Hepatocyte (in vitro differentiated cells): ENCODE data around the gene C10orf95. TPM values are rescaled to one million over a fixed set of nuclear protein-coding genes. Genes with fewer than 3 reads are reported as not detected.

Experiments used
- DNase-seq: peaks from one replicate; pipeline ENCODE4 v3.0.0-alpha.2; 2016; ENCODE audit warnings: low spot score
- H2AFZ ChIP-seq: fragments of 200-600 bp; sonication (generic); 2 replicates; pipeline ENCODE4 v1.6.0; 2016; ENCODE audit warnings: antibody characterized with exemption, mild to moderate bottlenecking
- H3K27ac ChIP-seq: fragments of 200-600 bp; sonication (generic); 2 replicates; pipeline ENCODE4 v1.5.1; 2016; ENCODE audit warnings: mild to moderate bottlenecking
- H3K27me3 ChIP-seq: fragments of 200-600 bp; sonication (generic); 2 replicates; pipeline ENCODE4 v1.6.1; 2016
- H3K36me3 ChIP-seq: fragments of 200-600 bp; sonication (generic); replicated peaks from 2 replicates; pipeline ENCODE4 v1.5.1; 2016; ENCODE audit warnings: low read depth; ENCODE audit not compliant: insufficient read depth
- H3K4me1 ChIP-seq: fragments of 200-600 bp; sonication (generic); 2 replicates; pipeline ENCODE4 v1.5.1; 2016; ENCODE audit warnings: mild to moderate bottlenecking, moderate library complexity; ENCODE audit not compliant: insufficient read depth
- H3K4me2 ChIP-seq: fragments of 200-600 bp; sonication (generic); 2 replicates; pipeline ENCODE4 v1.6.0; 2016
- H3K4me3 ChIP-seq: fragments of 200-600 bp; sonication (generic); 2 replicates; pipeline ENCODE4 v1.5.1; 2016; ENCODE audit warnings: mild to moderate bottlenecking
- H3K79me2 ChIP-seq: fragments of 200-600 bp; sonication (generic); 2 replicates; pipeline ENCODE4 v1.6.0; 2017; ENCODE audit warnings: mild to moderate bottlenecking
- H3K9me2 ChIP-seq: fragments of 200-600 bp; sonication (generic); replicated peaks from 2 replicates; pipeline ENCODE4 v1.6.0; 2017; ENCODE audit warnings: mild to moderate bottlenecking; ENCODE audit not compliant: insufficient read depth
- H3K9me3 ChIP-seq: fragments of 200-600 bp; sonication (generic); 2 replicates; pipeline ENCODE4 v1.5.1; 2016; ENCODE audit warnings: low read depth, mild to moderate bottlenecking
- H4K20me1 ChIP-seq: fragments of 200-600 bp; sonication (generic); 2 replicates; pipeline ENCODE4 v1.6.0; 2016; ENCODE audit warnings: mild to moderate bottlenecking; ENCODE audit not compliant: insufficient read depth, poor library complexity, severe bottlenecking
- EZH2 ChIP-seq: fragments of 200-600 bp; sonication (generic); IDR thresholded peaks from 2 replicates; pipeline ENCODE4 v1.6.1; 2016; ENCODE audit warnings: antibody characterized with exemption, mild to moderate bottlenecking, borderline replicate concordance
- EZH2phosphoT487 ChIP-seq: fragments of 200-600 bp; sonication (generic); IDR thresholded peaks from one replicate; pipeline ENCODE4 v1.6.1; 2018; ENCODE audit warnings: antibody characterized with exemption, mild to moderate bottlenecking, low read depth, moderate library complexity; ENCODE audit not compliant: unreplicated experiment, severe bottlenecking
- WGBS: methylation state at CpG from one replicate; pipeline ENCODE4 v1.1.6; 2016; ENCODE audit warnings: low lambda C conversion rate; ENCODE audit errors: missing lambda C conversion rate; 5-methylcytosine and 5-hydroxymethylcytosine counted together
- polyA plus RNA-seq: library from polyadenylated mRNA; unstranded; fragments of >200 nt; fragmentation: Nextera tagmentation; extraction: Ambion mirVana; gene quantifications from 2 replicates; pipeline ENCODE4 v1.2.1, GENCODE V29; 2016
- total RNA-seq: library from RNA; depleted of rRNA; stranded (reverse); fragments of >200 nt; gene quantifications from 2 replicates; pipeline ENCODE4 v1.2.3, GENCODE V29; 2014
- TF ChIP-seq, protein P1 (sequence below): fragments of 200-600 bp; sonication (generic); IDR thresholded peaks from 2 replicates; pipeline ENCODE4 v1.5.1; 2016; ENCODE audit warnings: antibody characterized with exemption, mild to moderate bottlenecking; ENCODE audit not compliant: poor library complexity

The C10orf95 gene
- total and polyA plus RNA-seq, 2 experiments from 2014 or later: 5.2 to 7.7 TPM

DNA sequence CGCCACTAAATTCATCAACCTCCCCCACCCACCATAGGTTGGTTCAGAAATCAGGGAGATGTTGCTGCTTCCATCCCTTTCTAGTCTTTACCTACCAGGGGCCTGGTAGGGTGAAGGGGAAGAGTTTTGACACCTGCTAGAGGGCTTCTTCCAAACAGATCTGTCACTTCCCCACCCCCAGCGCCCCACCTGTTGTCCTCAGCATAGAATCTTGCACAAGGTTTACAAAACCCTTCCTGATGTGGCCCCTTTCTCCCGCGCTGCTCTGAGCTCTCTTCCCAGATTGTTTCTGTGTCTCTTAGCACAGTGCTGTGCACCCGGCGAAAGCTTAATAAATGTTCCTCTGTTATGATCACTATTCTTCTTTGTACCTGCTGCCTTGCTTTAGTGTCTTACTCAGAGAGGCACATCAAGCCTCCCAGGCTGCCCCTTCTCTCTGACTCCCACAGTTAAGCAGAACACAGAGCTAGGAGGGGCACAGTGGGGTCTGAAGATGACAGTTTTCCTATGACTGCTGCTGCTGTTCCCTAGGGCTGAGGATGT is 11.2 kb upstream of the C10orf95 start:
- H3K9me3 ChIP-seq: no peaks in the 10 kb centered on the region
- H4K20me1 ChIP-seq: no peaks in the 10 kb centered on the region
- no peaks in the 10 kb centered on the region for H3K9me2 ChIP-seq
- no peak for TF ChIP-seq EZH2
- TF ChIP-seq, protein P1, sequence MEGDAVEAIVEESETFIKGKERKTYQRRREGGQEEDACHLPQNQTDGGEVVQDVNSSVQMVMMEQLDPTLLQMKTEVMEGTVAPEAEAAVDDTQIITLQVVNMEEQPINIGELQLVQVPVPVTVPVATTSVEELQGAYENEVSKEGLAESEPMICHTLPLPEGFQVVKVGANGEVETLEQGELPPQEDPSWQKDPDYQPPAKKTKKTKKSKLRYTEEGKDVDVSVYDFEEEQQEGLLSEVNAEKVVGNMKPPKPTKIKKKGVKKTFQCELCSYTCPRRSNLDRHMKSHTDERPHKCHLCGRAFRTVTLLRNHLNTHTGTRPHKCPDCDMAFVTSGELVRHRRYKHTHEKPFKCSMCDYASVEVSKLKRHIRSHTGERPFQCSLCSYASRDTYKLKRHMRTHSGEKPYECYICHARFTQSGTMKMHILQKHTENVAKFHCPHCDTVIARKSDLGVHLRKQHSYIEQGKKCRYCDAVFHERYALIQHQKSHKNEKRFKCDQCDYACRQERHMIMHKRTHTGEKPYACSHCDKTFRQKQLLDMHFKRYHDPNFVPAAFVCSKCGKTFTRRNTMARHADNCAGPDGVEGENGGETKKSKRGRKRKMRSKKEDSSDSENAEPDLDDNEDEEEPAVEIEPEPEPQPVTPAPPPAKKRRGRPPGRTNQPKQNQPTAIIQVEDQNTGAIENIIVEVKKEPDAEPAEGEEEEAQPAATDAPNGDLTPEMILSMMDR: no peak
- no peak for DNase-seq
- no peak overlapping the region for H2AFZ ChIP-seq
- no peak overlapping the region for H3K4me3 ChIP-seq
- peaks cover 20% of the 10 kb centered on the region for H3K4me1 ChIP-seq
- no peaks in the 10 kb centered on the region for H3K36me3 ChIP-seq
- 74% methylated on average over 6 of the region's 6 CpGs for WGBS
- H3K79me2 ChIP-seq: peaks cover 7% of the 10 kb centered on the region
- H3K27me3 ChIP-seq: no peaks in the 10 kb centered on the region
- peak overlapping the region; percentile 96 for H3K4me2 ChIP-seq
- peak overlapping the region; percentile 24 for H3K27ac ChIP-seq

DNA sequence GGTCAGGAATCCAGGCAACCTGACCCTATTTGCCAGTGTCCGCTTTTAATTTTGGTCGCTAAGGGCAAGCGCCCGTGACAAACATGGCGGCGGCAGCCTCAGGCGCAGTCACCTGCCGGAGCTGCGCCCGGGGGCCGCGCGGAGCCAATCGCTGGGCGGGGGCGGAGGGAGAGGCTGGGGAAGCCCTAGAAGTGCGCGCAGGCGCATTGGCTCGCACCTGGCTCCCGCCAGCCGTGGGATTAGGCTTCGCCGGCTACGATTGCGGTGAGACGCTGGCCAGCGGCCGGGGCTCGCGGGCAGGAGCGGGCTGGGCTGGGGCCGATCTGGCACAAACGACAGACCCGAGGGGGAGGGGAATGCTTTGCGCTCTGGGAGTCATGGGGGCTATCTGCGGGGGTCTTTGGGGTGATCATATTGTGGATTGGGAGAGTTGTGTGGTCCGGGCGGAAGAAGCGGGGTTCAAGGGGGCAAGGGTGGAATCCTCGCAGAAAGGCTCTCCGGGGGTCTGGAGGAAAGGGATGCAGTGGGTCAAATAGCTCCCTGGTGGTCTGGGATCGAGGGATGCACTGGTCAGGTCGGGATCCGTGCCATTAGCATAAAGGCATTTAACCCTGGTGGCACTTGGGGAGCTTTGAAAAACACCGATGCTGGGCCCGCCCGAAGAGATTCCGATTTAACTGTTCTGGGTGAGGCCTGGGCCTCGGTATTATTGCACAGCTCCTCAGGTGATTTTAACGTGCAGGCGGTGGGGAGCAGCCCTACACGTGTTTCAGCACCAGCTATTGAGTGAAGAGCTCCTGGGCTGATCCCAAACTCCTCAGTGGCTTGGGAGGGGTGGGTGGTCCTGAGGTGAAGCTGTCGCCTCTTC is 10.1 kb upstream of the C10orf95 start:
- H3K4me1 ChIP-seq: peaks cover 22% of the 10 kb centered on the region
- peak overlapping the region; percentile 49 for H3K4me3 ChIP-seq
- peak overlapping the region; percentile 96 for H3K4me2 ChIP-seq
- H3K27me3 ChIP-seq: no peaks in the 10 kb centered on the region
- H3K27ac ChIP-seq: peak overlapping the region; percentile 20
- no peaks in the 10 kb centered on the region for H3K9me3 ChIP-seq
- H3K36me3 ChIP-seq: no peaks in the 10 kb centered on the region
- TF ChIP-seq, protein P1: no peak
- no peak for TF ChIP-seq EZH2phosphoT487
- TF ChIP-seq EZH2: no peak
- peak overlapping the region; percentile 86 for H2AFZ ChIP-seq
- no peaks in the 10 kb centered on the region for H3K9me2 ChIP-seq
- WGBS: 2% methylated on average over 49 of the region's 54 CpGs
- H4K20me1 ChIP-seq: no peaks in the 10 kb centered on the region
- H3K79me2 ChIP-seq: peaks cover 7% of the 10 kb centered on the region
- DNase-seq: peak; percentile 98

DNA sequence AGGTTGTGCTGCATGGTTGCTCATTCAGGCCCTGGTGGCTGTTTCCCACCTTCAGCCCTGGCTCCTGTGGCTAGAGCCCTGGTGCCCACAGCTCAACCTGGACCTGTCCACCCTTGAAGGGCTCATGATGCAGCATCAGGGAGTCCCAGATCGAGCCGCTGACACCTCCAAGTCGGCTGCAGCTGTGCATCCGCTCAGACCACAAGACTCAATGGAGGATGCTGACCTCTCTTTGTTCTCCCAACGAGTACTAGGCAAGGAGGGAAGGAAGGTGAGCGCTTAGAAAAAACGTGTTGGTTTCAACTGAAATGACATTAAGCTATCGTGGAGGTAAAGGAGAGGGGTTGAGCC is 9.5 kb upstream of the C10orf95 start:
- Histone ChIP-seq H3K9me3 (no peaks in the 10 kb centered on the region), H3K4me3 (no peak overlapping the region), H3K4me2 (peak overlapping the region; percentile 96), H4K20me1 (no peaks in the 10 kb centered on the region), H3K27ac (peak overlapping the region; percentile 20), H2AFZ (peak overlapping the region; percentile 86), H3K4me1 (peaks cover 26% of the 10 kb centered on the region), H3K9me2 (no peaks in the 10 kb centered on the region), H3K79me2 (peaks cover 7% of the 10 kb centered on the region), H3K27me3 (no peaks in the 10 kb centered on the region), H3K36me3 (no peaks in the 10 kb centered on the region)
- TF ChIP-seq, protein P1: no peak
- TF ChIP-seq EZH2phosphoT487 (no peak), EZH2 (no peak)
- 60% methylated on average over 8 of the region's 8 CpGs for WGBS
- DNase-seq: no peak
